K562 (cell line): ENCODE data around the gene HPN. TPM values are rescaled to one million over a fixed set of nuclear protein-coding genes. Genes with fewer than 3 reads are reported as not detected.
A peak's percentile ranks its signal among the peaks of the same experiment; 100 is the strongest.

ENCODE experiments used
- DMBX1 ChIP-seq: fragments of 250-450 bp; sonication (Bioruptor Pico); IDR thresholded peaks from 2 replicates; pipeline ENCODE4 v1.8.0; 2022; ENCODE audit warnings: inconsistent platforms, mild to moderate bottlenecking, moderate library complexity, borderline replicate concordance
- ETV6 ChIP-seq, 3 experiments: fragments of 150-350 bp in 1 of 3; sonication (generic) in 1 of 3; formaldehyde crosslinking in 1 of 3; IDR thresholded peaks; 2 replicates each; pipeline versions ENCODE4 v1.6.1 to v1.8.0; 2014 to 2022; ENCODE audit warnings: borderline replicate concordance in 2 of 3, low read depth in 2 of 3, antibody characterized with exemption in 1 of 3, low read length in 1 of 3, mild to moderate bottlenecking in 1 of 3, missing genetic modification reagents in 1 of 3
- JUNB ChIP-seq: fragments of 450-650 bp; formaldehyde crosslinking; conservative IDR thresholded peaks from 2 replicates; pipeline ENCODE4 v1.4.0; 2020; ENCODE audit warnings: mild to moderate bottlenecking
- MAFK ChIP-seq: IDR thresholded peaks from 2 replicates; pipeline ENCODE4 v1.6.1; 2011; ENCODE audit warnings: low read length, improper control_type of control experiment
- NEUROD1 ChIP-seq: fragments of 150-350 bp; IDR thresholded peaks from 2 replicates; pipeline ENCODE4 v1.6.1; 2014; ENCODE audit warnings: borderline replicate concordance, low read length, low read depth; ENCODE audit not compliant: partially characterized antibody
- PHF20 ChIP-seq: fragments of 450-650 bp; IDR thresholded peaks from 2 replicates; pipeline ENCODE4 v1.6.1; 2018; ENCODE audit not compliant: partially characterized antibody
- RAD21 ChIP-seq, 2 experiments: fragments of 250-450 bp in 1 of 2; fragments of 450-650 bp in 1 of 2; sonication (Bioruptor Pico) in 1 of 2; formaldehyde crosslinking in 1 of 2; IDR thresholded peaks in 1 of 2; conservative IDR thresholded peaks in 1 of 2; 2 replicates each; pipeline versions ENCODE4 v1.4.0 to v1.8.0; 2020 to 2022; ENCODE audit warnings: mild to moderate bottlenecking in 2 of 2, moderate library complexity in 1 of 2
- SRF ChIP-seq, 2 experiments: fragments of 250-450, 450-650 bp in 1 of 2; sonication (Bioruptor Pico) in 1 of 2; sonication (generic) in 1 of 2; formaldehyde crosslinking; IDR thresholded peaks; 2 replicates each; pipeline versions ENCODE4 v1.5.0 to v1.5.1; 2020 to 2022; ENCODE audit warnings: mild to moderate bottlenecking in 1 of 2, missing genetic modification reagents in 1 of 2
- STAT5B ChIP-seq: fragments of 250-450 bp; sonication (Bioruptor Pico); IDR thresholded peaks from 2 replicates; pipeline ENCODE4 v1.8.0; 2021; ENCODE audit warnings: mild to moderate bottlenecking, inconsistent platforms
- ZBTB2 ChIP-seq: fragments of 450-650 bp; IDR thresholded peaks from 2 replicates; pipeline ENCODE4 v1.6.1; 2016; ENCODE audit warnings: antibody characterized with exemption
- ZBTB40 ChIP-seq, 2 experiments: fragments of 450-650 bp in 1 of 2; sonication (generic) in 1 of 2; formaldehyde crosslinking in 1 of 2; IDR thresholded peaks; 2 replicates each; pipeline versions ENCODE4 v1.7.1 to v1.9.0; 2016 to 2022; ENCODE audit warnings: inconsistent platforms in 1 of 2, mild to moderate bottlenecking in 1 of 2, missing genetic modification reagents in 1 of 2
- ZNF197 ChIP-seq: fragments of 200-800 bp; sonication (Bioruptor generic); IDR thresholded peaks from 2 replicates; pipeline ENCODE4 v1.6.1; 2016; ENCODE audit warnings: low read depth, missing genetic modification characterization, missing compliant biosample characterization
- polyA plus RNA-seq, 8 experiments: library from polyadenylated mRNA; depleted of rRNA in 4 of 8; stranded (reverse) in 5 of 8; unstranded in 3 of 8; fragments of >200 nt; fragmentation: Nextera tagmentation in 2 of 8; fragmentation: Illumina TruSeq in 1 of 8; extraction: Ambion mirVana in 2 of 8; extraction: Trizol in 1 of 8; gene quantifications; 2 replicates each; pipeline versions ENCODE4 v1.2.1 to v1.2.3, GENCODE V29; 2011 to 2014; ENCODE audit warnings: inconsistent platforms in 1 of 8, missing spikeins in 1 of 8
- total RNA-seq, 7 experiments: library from RNA; depleted of rRNA in 6 of 7; stranded (reverse); fragments of >200 nt in 6 of 7; fragmentation: Illumina TruSeq in 2 of 7; extraction: Trizol in 2 of 7; gene quantifications; 2 replicates each; pipeline versions ENCODE4 v1.2.1 to v1.2.3, GENCODE V29; 2011 to 2021; ENCODE audit warnings: low replicate concordance in 1 of 7
- TF ChIP-seq, protein P1 (sequence below): sonication (generic); formaldehyde crosslinking; IDR thresholded peaks from 2 replicates; pipeline ENCODE4 v1.8.0; 2022; ENCODE audit warnings: missing genetic modification reagents, mild to moderate bottlenecking, borderline replicate concordance

Gene HPN
- total and polyA plus RNA-seq, 9 of the 15 experiments (the other 6 are each of a cell fraction or from before 2014, with no cell fraction given): 0.10 to 0.20 TPM; not detected in 7

DNA sequence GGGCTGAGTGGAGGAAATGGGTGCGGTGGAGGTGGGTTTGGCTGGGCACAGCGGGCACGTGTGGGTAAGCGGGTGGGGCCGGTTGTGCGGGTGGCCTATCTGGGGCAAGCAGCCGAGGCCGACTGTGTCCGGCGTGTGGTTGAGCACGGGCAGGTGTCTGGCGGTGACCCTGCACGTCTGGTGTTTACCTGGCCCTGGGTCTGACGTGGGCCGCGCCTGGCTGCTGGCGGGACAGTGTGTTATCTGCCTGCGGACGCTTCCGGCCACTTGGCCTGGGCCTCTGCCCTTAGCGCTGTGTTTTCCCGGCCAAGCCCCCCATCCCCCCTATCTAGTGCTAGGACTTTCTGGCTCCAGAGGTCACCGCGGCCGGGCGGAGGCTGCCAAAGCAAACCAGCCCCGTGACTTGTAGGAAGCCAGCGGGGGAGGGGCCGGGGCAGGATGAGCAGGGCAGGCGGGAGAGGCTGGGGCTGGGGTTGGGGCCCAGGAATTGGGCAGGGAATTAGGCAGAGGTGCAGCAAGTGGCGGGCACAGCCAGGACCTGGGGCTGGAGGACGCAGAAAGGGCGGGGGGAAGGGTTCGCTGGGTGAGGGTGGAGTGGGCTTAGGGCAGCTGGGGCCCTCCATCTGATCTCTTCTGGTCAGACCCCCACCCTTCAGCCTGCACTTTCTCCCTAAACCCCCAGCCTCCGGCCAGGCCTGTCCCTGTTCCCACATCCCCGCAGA lies 534 bp upstream of the HPN start (continued):
- TF ChIP-seq ZBTB40 (IDR thresholded peaks at IDR 0.05): 0 out of 2 replicates have a peak, but pooled peaks have one; percentile 20
- no peak for TF ChIP-seq ZBTB40 (CRISPR knock-in tag; IDR thresholded peaks at IDR 0.05)
- TF ChIP-seq NEUROD1: peak; percentile 62
- no peak for TF ChIP-seq STAT5B (CRISPR knock-in tag)
- peak in 1 of 2 experiments; percentile 77; a peak in 2 of 4 replicates for TF ChIP-seq SRF (CRISPR knock-in tag; IDR thresholded peaks at IDR 0.05)
- TF ChIP-seq MAFK: no peak
- TF ChIP-seq, protein P1, sequence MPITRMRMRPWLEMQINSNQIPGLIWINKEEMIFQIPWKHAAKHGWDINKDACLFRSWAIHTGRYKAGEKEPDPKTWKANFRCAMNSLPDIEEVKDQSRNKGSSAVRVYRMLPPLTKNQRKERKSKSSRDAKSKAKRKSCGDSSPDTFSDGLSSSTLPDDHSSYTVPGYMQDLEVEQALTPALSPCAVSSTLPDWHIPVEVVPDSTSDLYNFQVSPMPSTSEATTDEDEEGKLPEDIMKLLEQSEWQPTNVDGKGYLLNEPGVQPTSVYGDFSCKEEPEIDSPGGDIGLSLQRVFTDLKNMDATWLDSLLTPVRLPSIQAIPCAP: no peak
- TF ChIP-seq JUNB (CRISPR knock-in tag): no peak
- TF ChIP-seq ZBTB2: peak; percentile 80
- no peak for TF ChIP-seq ETV6 (IDR thresholded peaks at IDR 0.05; ENCODE audit: borderline replicate concordance in 1 of 2, low read depth in 2 of 2, low read length in 1 of 2)
- TF ChIP-seq ETV6 (CRISPR knock-in tag; IDR thresholded peaks at IDR 0.05; ENCODE audit: borderline replicate concordance): no peak
- TF ChIP-seq ZNF197 (CRISPR knock-in tag): peak; percentile 68; the same call in 1 of the 2 replicates
- TF ChIP-seq PHF20: peak; percentile 17
- peak; percentile 17 to 20; a peak in 1 of 4 replicates for TF ChIP-seq RAD21 (CRISPR knock-in tag; conservative IDR thresholded peaks at IDR 0.05 in 1 of 2, IDR thresholded peaks at IDR 0.05 in 1 of 2)
- TF ChIP-seq DMBX1: peak; percentile 90
